ENCODE measurements around the gene TRPM2.

Gene TRPM2

GRCh38 chr21:44350773-44351481 is 2.5 kb upstream of the TRPM2 start:
- no peak overlapping the region for H3K4me3 ChIP-seq (ENCODE audit: control insufficient read depth, low read depth, low read length)
- TF ChIP-seq, protein P1, sequence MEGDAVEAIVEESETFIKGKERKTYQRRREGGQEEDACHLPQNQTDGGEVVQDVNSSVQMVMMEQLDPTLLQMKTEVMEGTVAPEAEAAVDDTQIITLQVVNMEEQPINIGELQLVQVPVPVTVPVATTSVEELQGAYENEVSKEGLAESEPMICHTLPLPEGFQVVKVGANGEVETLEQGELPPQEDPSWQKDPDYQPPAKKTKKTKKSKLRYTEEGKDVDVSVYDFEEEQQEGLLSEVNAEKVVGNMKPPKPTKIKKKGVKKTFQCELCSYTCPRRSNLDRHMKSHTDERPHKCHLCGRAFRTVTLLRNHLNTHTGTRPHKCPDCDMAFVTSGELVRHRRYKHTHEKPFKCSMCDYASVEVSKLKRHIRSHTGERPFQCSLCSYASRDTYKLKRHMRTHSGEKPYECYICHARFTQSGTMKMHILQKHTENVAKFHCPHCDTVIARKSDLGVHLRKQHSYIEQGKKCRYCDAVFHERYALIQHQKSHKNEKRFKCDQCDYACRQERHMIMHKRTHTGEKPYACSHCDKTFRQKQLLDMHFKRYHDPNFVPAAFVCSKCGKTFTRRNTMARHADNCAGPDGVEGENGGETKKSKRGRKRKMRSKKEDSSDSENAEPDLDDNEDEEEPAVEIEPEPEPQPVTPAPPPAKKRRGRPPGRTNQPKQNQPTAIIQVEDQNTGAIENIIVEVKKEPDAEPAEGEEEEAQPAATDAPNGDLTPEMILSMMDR (IDR thresholded peaks at IDR 0.05; ENCODE audit: control insufficient read depth, insufficient read depth, low read depth, low read length, missing control alignments) = no peak
- DNase-seq (ENCODE audit: low read depth) = no peak

DNA sequence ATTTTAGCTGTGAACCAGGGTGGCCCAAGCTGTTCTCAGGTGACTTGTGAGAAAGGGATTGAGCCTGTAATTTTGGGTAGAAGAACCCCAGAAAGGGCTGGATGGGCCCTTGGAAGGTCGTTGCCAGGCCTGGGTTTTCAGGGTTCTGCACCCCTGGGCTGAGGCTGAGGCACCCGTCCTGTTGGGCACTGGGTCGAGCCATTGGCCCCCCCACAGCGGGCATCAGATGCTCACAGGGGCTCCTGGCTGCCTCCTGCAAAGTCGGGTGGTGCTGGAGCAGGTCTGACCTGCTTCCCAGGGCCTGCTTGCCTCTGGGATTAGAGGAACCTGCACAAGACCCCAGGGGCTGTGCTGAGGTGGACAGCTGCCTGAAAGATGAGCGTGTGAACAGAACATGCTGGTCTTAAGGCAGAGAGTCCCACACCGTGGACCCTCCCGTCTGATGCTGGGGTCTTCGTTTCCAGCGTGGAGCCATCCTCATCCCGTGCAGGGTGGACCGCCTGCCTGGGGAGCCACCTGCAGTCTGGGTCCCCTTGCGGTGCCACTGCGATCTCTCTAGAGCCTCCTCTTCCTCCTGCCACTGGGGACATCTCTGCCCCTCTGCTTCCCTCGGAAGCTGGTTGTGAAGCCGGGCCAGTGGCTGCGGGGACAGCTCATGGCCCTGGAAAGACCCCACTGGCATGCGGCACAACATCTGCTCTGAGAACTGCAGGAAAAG is 1.7 kb upstream of the TRPM2 start:
- TF ChIP-seq, protein P1 (IDR thresholded peaks at IDR 0.05; ENCODE audit: control insufficient read depth, insufficient read depth, low read depth, low read length, missing control alignments) = no peak
- DNase-seq (ENCODE audit: low read depth) = no peak
- H3K4me3 ChIP-seq (ENCODE audit: control insufficient read depth, low read depth, low read length) = no peak overlapping the region

GRCh38 chr21:44352253-44352860 is 1.1 kb upstream of the TRPM2 start:
- no peak overlapping the region for H3K4me3 ChIP-seq (ENCODE audit: control insufficient read depth, low read depth, low read length)
- DNase-seq (ENCODE audit: low read depth) = no peak
- TF ChIP-seq, protein P1 (IDR thresholded peaks at IDR 0.05; ENCODE audit: control insufficient read depth, insufficient read depth, low read depth, low read length, missing control alignments) = no peak

DNA sequence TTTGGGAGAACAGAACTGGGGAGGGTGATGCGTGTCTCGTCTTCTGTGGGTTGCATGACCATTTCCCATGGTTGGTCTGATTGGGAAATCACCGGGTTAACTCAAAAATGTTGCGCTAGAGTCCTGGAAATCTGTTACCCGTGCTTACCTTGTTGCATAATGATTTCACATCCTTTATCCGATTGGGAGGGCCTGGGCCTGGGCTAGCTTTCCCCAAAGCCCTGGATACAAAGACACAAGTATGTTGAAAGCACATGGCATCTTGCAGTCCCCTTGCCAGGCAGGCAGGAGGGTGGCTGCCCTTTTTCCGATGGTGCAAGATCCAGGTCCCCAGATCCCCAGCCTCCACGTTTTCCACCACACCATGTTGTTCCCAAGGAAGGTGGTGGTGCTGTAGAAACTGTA is 582 bp downstream of the TRPM2 start:
- DNase-seq (ENCODE audit: low read depth) = no peak
- no peak overlapping the region for H3K4me3 ChIP-seq (ENCODE audit: control insufficient read depth, low read depth, low read length)
- TF ChIP-seq, protein P1 (IDR thresholded peaks at IDR 0.05; ENCODE audit: control insufficient read depth, insufficient read depth, low read depth, low read length, missing control alignments) = no peak

DNA sequence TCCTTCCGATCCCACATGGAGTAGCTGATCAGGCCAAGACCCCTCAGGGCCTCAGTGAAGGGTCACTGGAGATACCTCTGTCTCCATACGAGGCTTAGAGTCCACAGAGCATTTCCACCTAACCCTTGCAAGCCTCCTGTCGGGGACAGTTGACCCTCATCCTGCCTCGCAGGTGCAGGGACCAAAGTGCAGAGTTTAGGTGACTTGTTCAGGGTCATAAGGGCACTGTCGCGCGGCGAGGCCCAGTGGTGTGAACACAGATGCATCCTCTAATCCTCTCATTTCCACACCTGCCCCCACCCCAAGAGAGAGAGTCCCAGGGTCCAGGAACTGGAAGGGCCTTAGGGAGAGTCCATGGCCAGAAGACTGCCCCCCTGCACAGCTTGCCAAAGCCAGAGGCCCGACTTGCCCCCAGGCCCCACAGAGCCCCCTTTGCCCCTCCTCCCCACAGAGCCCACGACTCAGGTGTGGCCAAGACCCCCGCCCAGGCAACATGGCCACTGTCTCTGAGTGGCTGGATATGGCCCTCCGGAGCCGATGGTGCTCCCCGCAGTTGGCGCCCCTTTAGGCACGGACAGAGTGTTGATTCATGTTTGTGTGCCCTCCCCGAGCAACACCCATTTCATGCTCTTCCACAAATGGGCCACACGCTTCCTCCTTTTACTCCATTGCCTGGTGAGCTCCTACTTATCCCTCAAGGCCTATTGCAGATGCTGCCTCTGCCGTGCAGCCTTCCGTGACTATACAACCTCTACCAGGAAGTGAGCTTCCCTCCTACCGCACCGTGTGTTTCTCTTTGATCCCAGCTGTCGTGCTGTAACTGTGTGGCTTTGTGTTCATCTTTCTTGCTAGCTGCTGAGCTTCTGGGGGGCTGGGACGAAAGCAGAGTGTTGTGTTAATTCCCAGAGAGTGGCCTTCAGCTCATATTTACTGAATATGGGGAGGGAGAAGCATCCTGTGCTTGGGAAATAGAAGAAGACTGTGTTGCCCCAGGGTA is 1.7 kb downstream of the TRPM2 start:
- no peak for DNase-seq (ENCODE audit: low read depth)
- TF ChIP-seq, protein P1 (IDR thresholded peaks at IDR 0.05; ENCODE audit: control insufficient read depth, insufficient read depth, low read depth, low read length, missing control alignments) = no peak
- H3K4me3 ChIP-seq (ENCODE audit: control insufficient read depth, low read depth, low read length) = no peak overlapping the region

DNA sequence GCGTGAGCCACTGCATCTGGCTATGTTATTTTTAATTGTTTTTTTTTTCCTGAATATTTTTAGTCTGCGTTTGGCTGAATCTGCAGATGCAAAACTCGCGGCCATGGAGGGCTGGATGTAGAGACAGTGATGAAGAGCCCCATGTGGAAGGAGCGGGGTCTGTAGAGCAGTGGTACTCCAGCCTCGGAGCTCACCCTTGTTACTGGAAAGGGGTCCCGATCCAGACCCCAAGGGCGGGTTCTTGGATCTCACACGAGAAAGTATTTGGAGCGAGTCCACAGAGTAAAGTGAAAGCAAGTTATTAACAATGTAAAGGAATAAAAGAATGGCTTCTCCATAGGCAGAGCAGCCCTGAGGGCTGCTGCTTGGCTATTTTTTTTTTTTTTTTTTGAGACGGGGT is 2.7 kb downstream of the TRPM2 start:
- no peak overlapping the region for H3K4me3 ChIP-seq (ENCODE audit: control insufficient read depth, low read depth, low read length)
- DNase-seq (ENCODE audit: low read depth) = no peak
- TF ChIP-seq, protein P1 (IDR thresholded peaks at IDR 0.05; ENCODE audit: control insufficient read depth, insufficient read depth, low read depth, low read length, missing control alignments) = no peak
